Thymus (tissue), 11 donors: ENCODE measurements around the gene IL26. TPM values are rescaled to one million over a fixed set of nuclear protein-coding genes. Genes with fewer than 3 reads are reported as not detected.
"Not testable (repeated sequence)": the region's sequence is repeated elsewhere in the genome, so short reads cannot be mapped to it uniquely, and the experiment has no call there.

Source experiments
- DNase-seq, 9 donors: peaks; one replicate each; pipeline ENCODE4 v3.0.0-alpha.2; 2013; ENCODE audit warnings: low spot score in 9 of 9, low read depth in 6 of 9, missing footprints in 1 of 9
- H3K27ac ChIP-seq, 2 donors: one replicate each; pipeline ENCODE4 v1.5.1; 2013; ENCODE audit warnings: control low read depth in 1 of 2, low read depth in 1 of 2, low read length in 1 of 2, mild to moderate bottlenecking in 1 of 2, moderate library complexity in 1 of 2
- H3K27me3 ChIP-seq, 2 donors: one replicate each; pipeline ENCODE4 v1.5.1; 2013; ENCODE audit warnings: low read length in 1 of 2; ENCODE audit not compliant: control insufficient read depth in 2 of 2, insufficient read depth in 1 of 2
- H3K36me3 ChIP-seq, 2 donors: one replicate each; pipeline ENCODE4 v1.5.1; 2013; ENCODE audit warnings: low read length in 1 of 2, mild to moderate bottlenecking in 1 of 2, moderate library complexity in 1 of 2; ENCODE audit not compliant: control insufficient read depth in 2 of 2, insufficient read depth in 2 of 2
- H3K4me1 ChIP-seq, 2 donors: one replicate each; pipeline ENCODE4 v1.5.1; 2013; ENCODE audit warnings: low read length in 2 of 2; ENCODE audit not compliant: control insufficient read depth in 2 of 2, insufficient read depth in 2 of 2
- H3K4me3 ChIP-seq, 2 donors: one replicate each; pipeline ENCODE4 v1.5.1; 2013; ENCODE audit warnings: low read length in 2 of 2, control low read depth in 1 of 2, mild to moderate bottlenecking in 1 of 2
- H3K9me3 ChIP-seq, 2 donors: one replicate each; pipeline ENCODE4 v1.5.1; 2013; ENCODE audit warnings: low read length in 1 of 2, mild to moderate bottlenecking in 1 of 2; ENCODE audit not compliant: control insufficient read depth in 2 of 2, insufficient read depth in 1 of 2
- WGBS: extraction: QIAGEN DNeasy Blood & Tissue Kit; methylation state at CpG from one replicate; pipeline ENCODE4 v1.1.7; 2013; 5-methylcytosine and 5-hydroxymethylcytosine counted together
- polyA plus RNA-seq: library from polyadenylated mRNA; stranded (reverse); fragments of 200-250 nt; gene quantifications from one replicate; pipeline ENCODE4 v1.2.3, GENCODE V29; 2013
- total RNA-seq: library from RNA; stranded (reverse); fragments of 120-200 nt; gene quantifications from one replicate; pipeline ENCODE4 v1.2.4, GENCODE V29; 2013
- donor health status: healthy.

The IL26 gene
- total and polyA plus RNA-seq, 2 donors: 0.07 TPM; not detected in 1

DNA sequence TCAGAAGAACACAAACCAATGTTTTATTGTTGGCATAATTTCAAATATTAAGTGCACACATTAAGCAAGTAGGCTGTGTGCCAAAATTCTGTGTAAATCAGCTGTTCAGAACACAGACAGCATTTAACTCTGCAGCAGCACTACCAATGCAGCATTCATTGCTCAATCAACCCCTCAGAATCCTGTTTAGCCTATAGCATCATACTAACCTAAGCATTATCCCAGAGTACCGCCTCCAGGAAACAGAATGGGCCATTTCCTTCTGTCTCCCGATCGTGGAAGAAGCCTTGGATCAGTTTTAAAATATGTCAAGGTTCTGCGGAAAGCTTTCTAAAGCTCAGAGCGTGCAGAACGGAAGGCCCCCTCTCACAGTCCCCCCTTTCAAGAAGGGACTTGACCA lies 3.3 kb downstream of the IL26 start:
- H3K36me3 ChIP-seq: no peaks in the 10 kb centered on the region
- 73% methylated on average over 6 of the region's 6 CpGs for WGBS

GRCh38 chr12:68221497-68221896 lies 4.1 kb downstream of the IL26 start:
- no peak overlapping the region for H3K4me3 ChIP-seq
- no peaks in the 10 kb centered on the region for H3K36me3 ChIP-seq
- 94% methylated on average over 1 of the region's 1 CpG for WGBS
- H3K9me3 ChIP-seq: no peaks in the 10 kb centered on the region
- H3K4me1 ChIP-seq: peaks cover 0 to 3% of the 10 kb centered on the region in 2 donors
- no peak for DNase-seq
- H3K27ac ChIP-seq: no peak overlapping the region
- no peaks in the 10 kb centered on the region for H3K27me3 ChIP-seq

More for the DNA sequence above, 3.3 kb downstream of the IL26 start:
- Histone ChIP-seq H3K4me3 (no peak overlapping the region), H3K27me3 (no peaks in the 10 kb centered on the region), H3K27ac (no peak overlapping the region), H3K4me1 (peaks cover 0 to 3% of the 10 kb centered on the region in 2 donors), H3K9me3 (no peaks in the 10 kb centered on the region)
- DNase-seq: no peak

DNA sequence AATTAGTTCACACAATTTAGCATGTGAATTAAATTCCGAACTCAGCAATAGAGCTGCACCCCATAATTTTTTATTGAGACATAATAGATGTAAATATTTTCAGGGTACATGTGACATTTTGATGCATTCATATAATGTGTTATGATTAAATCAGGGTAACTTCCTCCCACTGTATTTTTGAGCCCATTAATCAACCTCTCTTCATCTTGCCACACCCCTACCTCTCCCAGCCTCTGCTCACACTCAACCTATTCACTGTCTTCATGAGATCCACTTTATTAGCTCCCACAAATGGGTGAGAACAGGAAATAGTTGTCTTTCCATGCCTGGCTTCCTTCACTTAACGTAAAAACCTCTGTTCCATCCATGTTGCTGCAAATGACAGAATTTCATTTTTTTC lies 14.7 kb downstream of the IL26 start:
- no peaks in the 10 kb centered on the region for H3K36me3 ChIP-seq
- no peaks in the 10 kb centered on the region for H3K27me3 ChIP-seq
- no peak overlapping the region for H3K4me3 ChIP-seq
- no peak overlapping the region for H3K27ac ChIP-seq
- no peaks in the 10 kb centered on the region for H3K4me1 ChIP-seq
- 96% methylated on average over 2 of the region's 2 CpGs for WGBS
- no peak for DNase-seq
- no peaks in the 10 kb centered on the region for H3K9me3 ChIP-seq

DNA sequence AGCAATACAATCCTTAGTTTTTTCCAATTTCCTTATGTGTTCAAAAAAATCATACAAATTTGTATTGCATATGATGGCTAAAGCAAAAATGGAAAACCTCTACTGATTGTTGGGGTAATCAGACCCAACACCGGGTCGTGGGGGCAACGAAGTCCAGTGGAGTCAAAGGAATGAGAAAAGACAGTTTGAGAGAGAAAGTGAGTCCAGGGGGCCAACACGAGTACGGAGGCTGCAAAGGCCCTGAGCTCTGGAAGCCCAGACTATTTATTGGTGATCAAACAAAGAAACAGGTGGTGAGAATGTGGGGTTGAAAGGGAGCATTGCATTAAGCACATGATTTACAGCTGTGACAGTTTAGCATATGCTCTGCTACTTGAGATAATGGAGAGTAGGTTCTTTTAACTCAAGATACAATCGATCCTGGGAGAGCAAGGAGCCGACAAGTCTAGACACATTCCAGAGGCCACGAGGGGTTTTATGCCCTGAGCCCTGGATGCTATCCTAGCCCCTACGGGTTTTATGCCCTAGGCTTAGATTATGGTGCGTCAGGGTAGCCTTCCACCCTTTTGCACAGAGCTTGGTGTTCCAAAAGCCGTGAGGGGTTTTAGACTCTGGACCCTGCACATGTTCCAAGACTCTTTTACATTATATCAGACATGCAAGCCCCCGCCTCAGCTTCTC lies 16.4 kb downstream of the IL26 start:
- H3K9me3 ChIP-seq, H3K36me3 ChIP-seq, H3K4me3 ChIP-seq, H3K4me1 ChIP-seq, DNase-seq, H3K27me3 ChIP-seq, H3K27ac ChIP-seq: not testable (repeated sequence)
- 88% methylated on average over 12 of the region's 12 CpGs for WGBS

GRCh38 chr12:68207276-68207675 lies 18.3 kb downstream of the IL26 start:
- no peak overlapping the region for H3K4me3 ChIP-seq
- DNase-seq: no peak
- no peaks in the 10 kb centered on the region for H3K27me3 ChIP-seq

DNA sequence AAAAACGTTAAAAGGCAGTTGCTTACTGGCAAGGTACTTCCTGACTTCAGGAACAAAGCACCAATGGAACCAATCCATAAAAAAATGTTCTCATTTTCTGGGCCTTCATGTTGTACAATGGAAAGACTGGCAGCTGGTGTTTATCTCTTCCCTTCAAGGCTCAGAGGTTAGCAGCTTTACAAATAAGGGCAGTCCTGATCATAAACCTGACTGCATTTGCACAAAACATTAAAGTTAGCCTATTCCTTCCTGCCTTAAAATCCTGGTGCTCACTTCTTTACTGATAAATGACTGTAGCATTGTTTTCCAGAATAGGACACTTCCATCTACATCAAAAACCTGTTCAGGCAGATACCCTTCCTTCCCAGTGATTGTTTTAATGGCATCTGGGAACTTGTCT lies 19.2 kb downstream of the IL26 start:
- 55% methylated on average over 1 of the region's 1 CpG for WGBS
- DNase-seq: no peak
- Histone ChIP-seq H3K4me1 (peaks cover 0 to 2% of the 10 kb centered on the region in 2 donors), H3K9me3 (no peaks in the 10 kb centered on the region), H3K27ac (no peak overlapping the region), H3K27me3 (no peaks in the 10 kb centered on the region), H3K4me3 (no peak overlapping the region), H3K36me3 (no peaks in the 10 kb centered on the region)

More at GRCh38 chr12:68207276-68207675, 18.3 kb downstream of the IL26 start:
- Histone ChIP-seq H3K27ac (no peak overlapping the region), H3K4me1 (peaks cover 0 to 2% of the 10 kb centered on the region in 2 donors), H3K9me3 (no peaks in the 10 kb centered on the region), H3K36me3 (no peaks in the 10 kb centered on the region)

GRCh38 chr12:68203460-68203875 lies 22.1 kb downstream of the IL26 start:
- peaks cover 0 to 3% of the 10 kb centered on the region in 2 donors for H3K9me3 ChIP-seq
- H3K36me3 ChIP-seq: no peaks in the 10 kb centered on the region
- no peak overlapping the region for H3K4me3 ChIP-seq
- 81% methylated on average over 5 of the region's 5 CpGs for WGBS
- peak in 2 of 9 donors; percentile 14 to 24 for DNase-seq
- H3K27ac ChIP-seq: no peak overlapping the region
- H3K27me3 ChIP-seq: no peaks in the 10 kb centered on the region
- peaks cover 2 to 11% of the 10 kb centered on the region in 2 donors for H3K4me1 ChIP-seq

DNA sequence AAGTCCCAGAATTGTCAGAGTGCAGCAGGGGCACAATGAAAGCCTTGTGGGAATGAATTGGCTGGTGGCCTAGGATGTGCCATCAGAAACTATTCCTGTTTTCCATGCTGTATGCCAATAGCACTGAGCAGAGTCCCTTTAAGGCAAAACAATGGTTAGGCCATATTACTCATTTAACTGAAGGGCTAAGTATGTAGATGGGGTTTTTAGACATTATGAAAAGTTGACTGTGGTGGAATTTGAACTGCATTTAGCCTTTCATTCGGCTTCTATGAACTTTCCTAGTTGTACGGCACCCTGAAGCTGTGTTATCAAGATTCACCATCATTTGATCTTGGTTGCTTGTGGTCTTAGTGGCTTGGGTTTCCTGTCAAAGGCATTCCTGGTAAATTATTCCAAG lies 24.8 kb downstream of the IL26 start:
- Histone ChIP-seq H3K27ac (no peak overlapping the region), H3K36me3 (no peaks in the 10 kb centered on the region), H3K4me1 (peaks cover 2 to 11% of the 10 kb centered on the region in 2 donors), H3K27me3 (no peaks in the 10 kb centered on the region), H3K4me3 (no peak overlapping the region), H3K9me3 (peaks cover 0 to 3% of the 10 kb centered on the region in 2 donors)
- DNase-seq: peak in 1 of 9 donors; percentile 13
- WGBS: 17% methylated on average over 2 of the region's 2 CpGs

DNA sequence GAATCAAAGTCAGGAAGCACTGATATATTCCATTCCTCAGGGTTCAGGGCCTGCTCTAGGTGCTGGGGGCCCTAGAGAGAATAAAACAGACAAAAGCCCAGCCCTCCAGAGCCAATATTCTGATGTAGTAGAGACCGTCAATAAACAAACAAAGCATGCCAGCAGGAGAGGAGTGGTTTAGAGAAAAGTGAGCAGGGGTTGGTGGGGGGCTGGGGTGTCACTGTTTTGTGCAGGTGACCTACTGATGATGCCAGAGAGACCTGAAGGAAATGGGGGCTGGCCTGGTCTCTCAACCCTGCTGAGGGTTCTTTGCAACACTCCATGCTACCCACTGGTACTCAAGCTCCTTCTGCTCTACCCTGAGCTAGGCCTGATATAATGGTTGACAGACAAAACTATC lies 26.5 kb downstream of the IL26 start:
- peaks cover 2 to 11% of the 10 kb centered on the region in 2 donors for H3K4me1 ChIP-seq
- H3K4me3 ChIP-seq: no peak overlapping the region
- peaks cover 0 to 3% of the 10 kb centered on the region in 2 donors for H3K9me3 ChIP-seq
- H3K27me3 ChIP-seq: no peaks in the 10 kb centered on the region
- DNase-seq: no peak
- WGBS: 98% methylated on average over 1 of the region's 1 CpG
- H3K36me3 ChIP-seq: no peaks in the 10 kb centered on the region
- no peak overlapping the region for H3K27ac ChIP-seq
